ENCODE measurements around the gene ZNF219.

The ZNF219 gene

GRCh38 chr14:21069388-21070082 is 28.9 kb downstream of the ZNF219 start:
- DNase-seq (ENCODE audit: low read depth in 2 of 2), result no peak

- DNase-seq (ENCODE audit: low read depth in 2 of 2), result peak in 1 of 2 donors; percentile 23
Measured at GRCh38 chr14:21068521-21069387, 29.7 kb downstream of the ZNF219 start.

- DNase-seq (ENCODE audit: low read depth in 2 of 2), result no peak
Measured at GRCh38 chr14:21066882-21067502, 31.5 kb downstream of the ZNF219 start.

GRCh38 chr14:21063479-21063878 is 35.0 kb downstream of the ZNF219 start:
- DNase-seq (ENCODE audit: low read depth in 2 of 2), result no peak

GRCh38 chr14:21061347-21061668 is 37.1 kb downstream of the ZNF219 start:
- DNase-seq (ENCODE audit: low read depth in 2 of 2), result no peak

- DNase-seq (ENCODE audit: low read depth in 2 of 2), result no peak
Measured at GRCh38 chr14:21060614-21061346, 37.7 kb downstream of the ZNF219 start.

- no peak for DNase-seq (ENCODE audit: low read depth in 2 of 2)
Measured at GRCh38 chr14:21059842-21060613, 38.4 kb downstream of the ZNF219 start.

- no peak for DNase-seq (ENCODE audit: low read depth in 2 of 2)
Measured at GRCh38 chr14:21058903-21059302, 39.6 kb downstream of the ZNF219 start.

GRCh38 chr14:21057803-21058675 is 40.4 kb downstream of the ZNF219 start, which contains the start of gene RNASE8:
Gene RNASE8, plus strand, starts transcription at chr14:21057822. Its CDS starts 71 bp downstream, at chr14:21057893.
- DNase-seq (ENCODE audit: low read depth in 2 of 2), result no peak

GRCh38 chr14:21056520-21057163 is 41.8 kb downstream of the ZNF219 start:
- no peak for DNase-seq (ENCODE audit: low read depth in 2 of 2)

- no peak for DNase-seq (ENCODE audit: low read depth in 2 of 2)
Measured at GRCh38 chr14:21055432-21056117, 42.9 kb downstream of the ZNF219 start.

GRCh38 chr14:21054768-21055145 is 43.7 kb downstream of the ZNF219 start:
- DNase-seq (ENCODE audit: low read depth in 2 of 2), result no peak

- DNase-seq (ENCODE audit: low read depth in 2 of 2), result no peak
Measured at GRCh38 chr14:21054123-21054767, 44.2 kb downstream of the ZNF219 start.

GRCh38 chr14:21053184-21054122 is 45.0 kb downstream of the ZNF219 start:
- DNase-seq (ENCODE audit: low read depth in 2 of 2), result no peak

- DNase-seq (ENCODE audit: low read depth in 2 of 2), result no peak
Measured at GRCh38 chr14:21050597-21050996, 47.9 kb downstream of the ZNF219 start.

- no peak for DNase-seq (ENCODE audit: low read depth in 2 of 2)
Measured at GRCh38 chr14:21049271-21049673, 49.2 kb downstream of the ZNF219 start.

- DNase-seq (ENCODE audit: low read depth in 2 of 2), result no peak
Measured at GRCh38 chr14:21048638-21049037, 49.8 kb downstream of the ZNF219 start.
